Right atrium auricular region (tissue), 2 donors: ENCODE results near the gene SELENOO. TPM values are rescaled to one million over a fixed set of nuclear protein-coding genes. Genes with fewer than 3 reads are reported as not detected.

Experiments
- DNase-seq: peaks from one replicate; pipeline ENCODE4 v3.0.0-alpha.2; 2019; ENCODE audit warnings: low spot score
- H3K27ac ChIP-seq, 2 donors: fragments of 200-600 bp; sonication (generic); 1 replicate in 1 of 2; 2 replicates in 1 of 2; pipeline ENCODE4 v1.5.1; 2016 to 2019
- H3K27me3 ChIP-seq, 2 donors: fragments of 200-600 bp; sonication (generic); one replicate each; pipeline versions ENCODE4 v1.5.1 to v1.6.0; 2017 to 2019
- H3K36me3 ChIP-seq: fragments of 200-600 bp; sonication (generic); one replicate; pipeline ENCODE4 v1.5.1; 2016
- H3K4me1 ChIP-seq, 2 donors: fragments of 200-600 bp; sonication (generic); one replicate each; pipeline versions ENCODE4 v1.5.1 to v1.6.0; 2017 to 2019
- H3K4me3 ChIP-seq, 2 donors: fragments of 200-600 bp; sonication (generic); 1 replicate in 1 of 2; 2 replicates in 1 of 2; pipeline ENCODE4 v1.5.1; 2017 to 2019; ENCODE audit warnings: mild to moderate bottlenecking in 1 of 2, moderate library complexity in 1 of 2
- H3K9me3 ChIP-seq, 2 donors: fragments of 200-600 bp; sonication (generic); one replicate each; pipeline ENCODE4 v1.5.1; 2019
- CTCF ChIP-seq, 2 donors: fragments of 200-600 bp; sonication (generic); IDR thresholded peaks; one replicate each; pipeline ENCODE4 v1.5.1; 2019; ENCODE audit warnings: antibody characterized with exemption in 2 of 2
- total RNA-seq, 2 donors: library from RNA; depleted of rRNA; stranded (reverse); fragments of >200 nt; gene quantifications; one replicate each; pipeline ENCODE4 v1.1.0, GENCODE V29; 2016

The SELENOO gene
- total RNA-seq, 2 donors from 2014 or later: 18.0 to 20.0 TPM

DNA sequence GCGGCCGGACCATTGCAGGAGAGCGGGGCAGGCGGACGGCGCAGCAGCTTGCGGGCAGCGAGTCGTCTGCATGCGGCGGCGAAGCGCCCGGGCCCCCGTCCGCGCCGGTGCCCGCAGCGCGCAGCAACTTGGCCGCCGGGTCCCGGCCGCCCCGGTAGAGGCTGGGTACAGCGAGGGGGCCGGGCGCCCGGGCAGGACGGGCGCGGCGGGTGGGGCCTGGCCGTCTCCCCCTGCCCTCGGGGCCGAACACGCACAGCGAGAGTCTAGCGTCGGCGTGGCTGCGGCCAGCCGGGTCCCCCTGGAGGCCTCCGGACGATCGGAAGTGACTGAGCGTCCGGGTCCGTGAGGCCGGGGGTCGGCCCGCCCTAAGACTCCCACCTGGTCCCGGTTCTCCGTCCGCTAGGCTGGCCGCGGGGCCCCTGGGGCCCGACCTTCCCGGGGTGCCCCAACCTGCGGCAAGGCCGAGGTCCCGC is 15.9 kb upstream of the SELENOO start:
- no peak for TF ChIP-seq CTCF (IDR thresholded peaks at IDR 0.05)
- H3K4me3 ChIP-seq: peak overlapping the region; percentile 80 to 83
- peaks cover 5 to 55% of the 10 kb centered on the region in 2 donors for H3K4me1 ChIP-seq
- no peaks in the 10 kb centered on the region for H3K9me3 ChIP-seq
- no peaks in the 10 kb centered on the region for H3K27me3 ChIP-seq
- H3K36me3 ChIP-seq: no peaks in the 10 kb centered on the region
- DNase-seq: no peak
- peak overlapping the region; percentile 62 to 77 for H3K27ac ChIP-seq

DNA sequence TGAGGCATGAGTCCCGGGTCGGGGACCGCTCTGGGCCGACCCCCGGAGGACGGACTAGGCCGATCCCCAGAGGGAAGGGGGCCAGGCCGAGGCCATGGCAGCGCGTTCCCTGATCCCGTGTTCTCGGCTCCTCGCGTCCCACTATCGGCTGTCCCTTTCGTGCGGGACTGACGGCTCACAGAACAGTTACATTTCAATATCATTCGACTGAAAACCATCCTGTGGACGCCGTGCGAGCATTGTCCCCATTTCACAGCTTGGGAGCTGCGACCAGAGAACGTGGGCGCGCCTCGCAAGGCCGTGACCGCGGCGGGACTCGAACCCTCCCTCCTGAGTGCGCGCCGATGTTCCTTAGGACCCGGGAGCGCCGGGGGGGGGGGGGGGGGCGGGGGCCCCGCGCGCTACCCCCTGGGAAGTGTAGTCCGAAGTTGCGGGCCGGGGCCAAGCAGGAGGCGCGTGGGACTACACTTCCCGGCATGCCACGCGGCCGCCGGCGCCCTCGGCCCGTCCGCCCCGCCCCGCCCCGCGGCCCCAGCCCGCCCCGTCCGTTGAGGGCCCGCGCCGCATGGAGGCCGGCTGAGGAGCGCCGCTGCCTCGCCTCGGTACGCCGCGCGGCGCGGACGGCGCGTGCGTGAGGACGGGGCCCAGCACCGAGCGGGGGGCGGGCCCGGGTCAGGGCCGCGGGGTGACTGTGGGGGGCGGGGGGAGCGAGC is 15.3 kb upstream of the SELENOO start, which contains the start of gene TRABD:
TRABD (plus strand) TSS at position 539 of the 713 bp plus-strand sequence. CDS start 7,148 bp downstream, outside the sequence.
- Histone ChIP-seq H3K27ac (peak within 1 kb of the TSS; percentile 67 to 85), H3K27me3 (no peaks in the 10 kb centered on the region), H3K4me3 (peak within 1 kb of the TSS; percentile 80 to 83), H3K4me1 (peaks cover 5 to 61% of the 10 kb centered on the region in 2 donors), H3K9me3 (no peaks in the 10 kb centered on the region), H3K36me3 (no peaks in the 10 kb centered on the region)
- no peak for TF ChIP-seq CTCF (IDR thresholded peaks at IDR 0.05)
- DNase-seq: peak; percentile 86

GRCh38 chr22:50186181-50186714 is 14.6 kb upstream of the SELENOO start:
- no peak for TF ChIP-seq CTCF (IDR thresholded peaks at IDR 0.05)
- Histone ChIP-seq H3K9me3 (no peaks in the 10 kb centered on the region), H3K27me3 (no peaks in the 10 kb centered on the region), H3K4me3 (peak overlapping the region; percentile 80 to 83), H3K4me1 (peaks cover 5 to 68% of the 10 kb centered on the region in 2 donors), H3K27ac (peak overlapping the region; percentile 67 to 85), H3K36me3 (no peaks in the 10 kb centered on the region)
- DNase-seq: no peak

DNA sequence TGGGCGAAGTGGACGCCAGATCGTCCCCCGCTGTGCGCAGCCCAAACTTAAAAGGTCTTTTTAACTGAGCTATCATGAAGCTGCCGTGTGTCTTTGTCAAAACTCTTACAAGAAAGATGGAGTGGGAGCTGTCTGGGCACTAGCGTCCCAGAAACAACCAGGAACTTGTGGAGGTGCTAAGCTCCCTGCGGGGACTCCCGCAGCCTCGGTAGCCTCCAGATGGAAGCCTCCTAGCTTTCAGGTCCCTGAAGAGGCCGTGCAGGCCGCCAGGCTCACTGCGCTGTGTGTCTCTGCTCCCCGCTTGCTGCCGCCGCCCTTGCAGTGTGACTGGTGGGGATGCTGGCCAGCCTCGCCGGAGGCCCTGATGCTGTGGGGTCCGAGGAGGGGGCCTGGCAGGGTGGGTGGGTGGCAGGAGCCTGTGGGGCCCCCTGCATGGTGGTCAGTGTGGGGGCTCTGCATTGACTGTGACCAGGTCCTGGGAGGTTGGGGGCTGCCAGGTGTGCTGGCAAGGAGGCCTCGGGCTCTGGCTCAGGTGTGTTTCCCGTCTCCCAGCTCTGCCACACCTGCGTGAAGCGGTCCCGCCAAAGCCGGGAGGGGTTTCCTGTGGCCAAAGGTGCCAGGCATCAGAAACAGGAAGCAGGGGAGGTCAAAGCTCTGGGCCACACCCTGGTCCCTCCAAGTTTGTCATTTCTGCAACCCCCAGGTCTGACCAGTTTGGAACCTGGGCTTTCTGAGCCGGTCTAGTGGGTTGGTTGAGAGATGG is 13.9 kb upstream of the SELENOO start:
- H3K4me3 ChIP-seq: peak overlapping the region; percentile 80 to 83
- peak overlapping the region; percentile 67 to 85 for H3K27ac ChIP-seq
- no peaks in the 10 kb centered on the region for H3K27me3 ChIP-seq
- no peaks in the 10 kb centered on the region for H3K9me3 ChIP-seq
- TF ChIP-seq CTCF (IDR thresholded peaks at IDR 0.05): no peak
- H3K4me1 ChIP-seq: peaks cover 5 to 74% of the 10 kb centered on the region in 2 donors
- H3K36me3 ChIP-seq: no peaks in the 10 kb centered on the region
- no peak for DNase-seq

- DNase-seq: no peak
- no peak for TF ChIP-seq CTCF (IDR thresholded peaks at IDR 0.05)
- no peaks in the 10 kb centered on the region for H3K27me3 ChIP-seq
- peak overlapping the region in 1 of 2 donors; percentile 84 for H3K27ac ChIP-seq
- no peak overlapping the region for H3K4me3 ChIP-seq
- H3K4me1 ChIP-seq: peaks cover 5 to 66% of the 10 kb centered on the region in 2 donors
- H3K36me3 ChIP-seq: peaks cover 3% of the 10 kb centered on the region
- H3K9me3 ChIP-seq: no peaks in the 10 kb centered on the region
Observed at GRCh38 chr22:50188356-50188755, 12.5 kb upstream of the SELENOO start.
